HFF-Myc (cell line): ENCODE results near the gene VPS13D.

Experiments used
- DNase-seq: peaks from one replicate; pipeline ENCODE4 v3.0.0-alpha.2; 2011; ENCODE audit warnings: low read depth; ENCODE audit errors: extremely low read depth
- H3K4me3 ChIP-seq: replicated peaks from 2 replicates; pipeline ENCODE4 v1.5.1; 2011; ENCODE audit warnings: low read depth, mild to moderate bottlenecking, control low read depth, low read length
- TF ChIP-seq, protein P1 (sequence below): IDR thresholded peaks from 2 replicates; pipeline ENCODE4 v1.5.1; 2012; ENCODE audit warnings: mild to moderate bottlenecking, low read depth, low read length, control low read depth; ENCODE audit errors: missing control alignments

The VPS13D gene

DNA sequence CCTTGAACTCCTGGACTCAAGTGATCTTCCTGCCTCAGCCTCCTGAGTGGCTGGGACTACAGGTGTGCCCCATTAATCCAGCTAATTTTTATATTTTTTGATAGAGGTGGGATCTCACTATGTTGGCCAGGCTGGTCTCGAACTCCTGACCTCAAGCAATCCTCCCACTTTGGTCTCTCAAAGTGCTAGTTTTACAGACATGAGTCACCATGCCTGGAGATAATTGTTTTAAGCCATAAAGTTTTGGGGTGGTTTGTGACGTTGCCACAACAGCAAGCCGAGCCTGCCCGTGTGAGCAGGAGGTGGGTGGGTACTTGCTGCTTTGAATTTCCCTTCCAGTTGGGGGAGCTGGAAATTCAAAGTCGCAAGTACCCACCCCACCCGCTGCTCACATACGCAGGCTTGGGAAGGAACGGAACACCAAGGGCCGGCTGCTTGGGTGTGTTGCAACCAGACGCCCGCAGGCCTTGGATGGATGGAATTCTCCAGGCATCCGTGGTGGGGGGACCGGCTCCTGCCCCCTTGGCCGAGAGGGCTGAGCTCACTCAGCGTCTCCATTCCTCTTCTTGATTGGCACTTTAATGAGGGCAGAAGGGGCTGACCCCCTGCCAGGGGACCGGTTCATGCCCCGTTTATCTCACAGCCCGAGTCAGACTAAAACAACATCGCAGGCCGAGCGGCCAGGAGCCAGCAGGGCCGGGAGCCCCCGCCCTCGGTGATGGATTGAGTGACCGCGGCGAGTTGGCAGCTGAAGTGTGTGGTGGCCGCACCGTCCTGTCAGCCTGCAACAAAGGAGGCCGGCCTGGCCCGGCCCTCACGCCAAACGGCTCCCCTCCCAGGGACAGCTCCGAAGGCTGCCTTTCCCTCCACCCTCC, 310.1 kb downstream of the VPS13D start:
- no peak overlapping the region for H3K4me3 ChIP-seq
- TF ChIP-seq, protein P1, sequence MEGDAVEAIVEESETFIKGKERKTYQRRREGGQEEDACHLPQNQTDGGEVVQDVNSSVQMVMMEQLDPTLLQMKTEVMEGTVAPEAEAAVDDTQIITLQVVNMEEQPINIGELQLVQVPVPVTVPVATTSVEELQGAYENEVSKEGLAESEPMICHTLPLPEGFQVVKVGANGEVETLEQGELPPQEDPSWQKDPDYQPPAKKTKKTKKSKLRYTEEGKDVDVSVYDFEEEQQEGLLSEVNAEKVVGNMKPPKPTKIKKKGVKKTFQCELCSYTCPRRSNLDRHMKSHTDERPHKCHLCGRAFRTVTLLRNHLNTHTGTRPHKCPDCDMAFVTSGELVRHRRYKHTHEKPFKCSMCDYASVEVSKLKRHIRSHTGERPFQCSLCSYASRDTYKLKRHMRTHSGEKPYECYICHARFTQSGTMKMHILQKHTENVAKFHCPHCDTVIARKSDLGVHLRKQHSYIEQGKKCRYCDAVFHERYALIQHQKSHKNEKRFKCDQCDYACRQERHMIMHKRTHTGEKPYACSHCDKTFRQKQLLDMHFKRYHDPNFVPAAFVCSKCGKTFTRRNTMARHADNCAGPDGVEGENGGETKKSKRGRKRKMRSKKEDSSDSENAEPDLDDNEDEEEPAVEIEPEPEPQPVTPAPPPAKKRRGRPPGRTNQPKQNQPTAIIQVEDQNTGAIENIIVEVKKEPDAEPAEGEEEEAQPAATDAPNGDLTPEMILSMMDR, result no peak
- DNase-seq, result peak; percentile 66

DNA sequence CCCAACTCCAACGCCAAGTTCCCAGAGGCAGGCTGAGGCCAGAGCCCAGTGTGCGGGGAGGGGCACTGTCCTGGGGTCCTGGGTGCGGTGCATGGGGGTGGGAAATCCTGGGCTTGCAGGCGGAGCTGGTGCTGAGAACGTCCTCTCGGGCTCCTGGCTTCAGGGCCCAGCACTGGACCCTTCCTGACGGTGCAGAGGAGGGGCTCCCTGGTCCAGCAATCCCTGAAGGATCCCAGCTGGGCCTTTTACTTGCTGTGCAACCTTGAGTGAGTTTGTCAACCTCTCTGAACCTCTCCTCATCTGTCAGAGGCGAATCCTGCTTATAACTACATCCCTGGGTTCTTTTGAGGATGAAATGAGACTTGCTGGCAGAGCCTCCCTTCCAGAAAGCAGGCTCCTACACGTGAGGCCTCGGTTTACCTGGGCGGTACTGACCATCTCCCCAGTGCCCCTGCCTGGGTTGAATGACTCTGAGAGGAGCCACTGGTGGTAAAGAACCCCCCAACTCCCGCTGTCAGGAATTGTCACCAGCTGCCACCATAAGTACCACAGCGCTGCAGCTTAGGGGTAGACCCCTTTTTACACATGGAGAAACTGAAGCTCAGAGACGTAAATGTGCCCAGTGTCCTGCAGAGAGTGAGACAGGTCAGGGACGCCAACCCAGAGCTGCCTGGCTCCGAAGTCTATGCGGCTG, 310.9 kb downstream of the VPS13D start:
- no peak for DNase-seq
- TF ChIP-seq, protein P1, result no peak
- no peak overlapping the region for H3K4me3 ChIP-seq

DNA sequence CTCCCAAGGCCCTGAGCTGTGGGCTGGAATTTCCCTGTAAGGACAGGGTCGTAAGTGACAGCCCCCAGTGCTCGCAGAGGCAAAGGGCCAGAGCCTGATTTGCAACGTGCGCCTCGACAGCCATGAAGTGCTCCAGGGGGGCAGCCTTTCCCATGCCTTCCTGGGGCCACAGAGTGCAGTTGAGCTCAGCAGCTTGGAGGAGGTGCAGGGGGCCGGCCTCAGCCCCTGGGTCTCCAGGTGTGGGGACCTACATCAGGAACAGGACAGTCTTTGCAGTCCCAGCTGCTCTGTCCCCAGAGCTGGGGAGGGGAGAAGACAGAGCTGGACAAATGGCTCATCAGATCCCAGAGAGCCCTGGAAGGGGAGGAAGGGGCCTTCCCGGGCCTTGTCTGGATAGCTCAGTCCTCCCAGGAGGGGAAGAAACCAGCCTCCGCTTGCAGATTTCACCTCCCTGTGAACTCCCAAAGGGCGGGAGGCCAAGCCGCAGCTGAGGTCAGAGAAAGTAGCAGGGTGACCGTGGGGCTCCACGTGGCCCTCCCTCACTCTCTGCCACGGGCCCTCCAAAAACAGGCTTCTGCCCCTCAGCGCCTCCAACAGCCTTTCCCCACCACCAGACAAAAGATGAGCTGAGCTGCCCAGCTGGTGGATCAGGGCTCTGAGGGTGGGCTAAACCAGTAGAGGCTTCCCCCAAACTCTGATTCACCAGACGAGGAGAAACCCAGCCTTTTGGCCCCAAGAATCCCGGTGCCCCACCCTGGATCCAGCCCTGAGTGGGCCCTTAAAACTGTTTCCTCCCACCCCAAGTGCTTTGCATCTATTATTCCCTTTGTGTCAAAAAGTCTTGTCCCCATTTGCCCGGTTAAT, 311.7 kb downstream of the VPS13D start:
- TF ChIP-seq, protein P1, result no peak
- DNase-seq, result no peak
- no peak overlapping the region for H3K4me3 ChIP-seq

DNA sequence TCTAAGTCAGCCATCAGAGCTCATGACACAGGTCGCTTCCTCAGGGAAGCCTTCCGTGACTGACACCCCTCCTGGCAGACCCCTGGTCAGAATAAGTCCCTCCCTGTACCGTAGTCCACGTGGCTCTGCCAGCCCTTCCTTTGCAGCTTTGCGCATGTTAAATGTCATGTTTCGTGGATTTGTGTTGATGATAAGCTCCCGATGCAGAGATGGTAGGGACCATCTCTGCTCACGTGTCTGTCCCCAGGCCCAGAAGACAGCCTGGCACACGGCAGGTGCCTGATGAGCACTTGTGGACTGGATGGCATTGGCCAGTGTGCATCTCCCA, 312.3 kb downstream of the VPS13D start:
- DNase-seq, result no peak
- TF ChIP-seq, protein P1, result no peak
- H3K4me3 ChIP-seq, result no peak overlapping the region

DNA sequence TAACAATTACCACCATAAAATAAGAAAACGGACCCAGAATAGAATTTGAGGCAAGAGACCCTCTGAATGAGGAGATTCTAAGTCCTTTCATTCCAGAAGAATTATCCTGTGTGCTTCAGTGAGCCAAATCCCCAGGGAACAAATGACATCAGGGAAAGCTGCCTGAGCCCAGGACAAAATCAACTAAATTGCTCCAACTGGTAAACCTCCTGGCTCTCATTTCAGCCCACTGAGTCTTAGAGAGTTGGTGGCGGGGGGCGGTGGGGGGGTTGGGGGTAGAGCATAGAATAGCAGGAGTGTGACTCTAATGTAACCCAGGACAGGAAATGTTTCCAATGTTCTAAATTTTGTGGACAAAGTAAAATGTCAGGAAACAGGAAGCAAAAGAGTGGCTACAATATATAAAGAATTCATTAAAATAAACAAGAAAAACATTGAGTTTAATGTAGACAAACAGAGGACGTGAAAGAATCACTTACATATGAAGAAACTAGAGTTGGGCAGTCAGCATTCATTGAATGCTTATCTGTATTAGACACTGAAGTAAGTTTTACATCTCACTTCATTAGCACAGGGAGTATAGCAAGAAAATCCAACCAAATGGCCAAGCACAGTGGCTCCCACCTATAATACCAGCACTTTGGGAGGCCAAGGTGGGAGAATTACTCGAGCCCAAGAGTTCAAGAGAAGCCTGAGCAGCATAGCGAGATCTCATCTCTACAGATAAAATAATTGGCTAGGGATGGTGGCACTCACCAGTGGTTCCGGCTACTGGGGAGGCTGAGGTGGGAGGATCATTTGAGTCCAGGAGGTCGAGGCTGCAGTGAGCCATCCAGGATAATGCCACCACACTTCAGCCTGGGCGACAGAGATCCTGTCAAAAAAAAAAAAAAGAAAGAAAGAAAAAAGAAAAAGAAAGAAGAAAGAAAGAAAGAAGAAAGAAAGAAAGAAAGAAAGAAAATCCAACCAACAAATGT, 313.1 kb downstream of the VPS13D start:
- TF ChIP-seq, protein P1, result no peak
- H3K4me3 ChIP-seq, result no peak overlapping the region
- no peak for DNase-seq

DNA sequence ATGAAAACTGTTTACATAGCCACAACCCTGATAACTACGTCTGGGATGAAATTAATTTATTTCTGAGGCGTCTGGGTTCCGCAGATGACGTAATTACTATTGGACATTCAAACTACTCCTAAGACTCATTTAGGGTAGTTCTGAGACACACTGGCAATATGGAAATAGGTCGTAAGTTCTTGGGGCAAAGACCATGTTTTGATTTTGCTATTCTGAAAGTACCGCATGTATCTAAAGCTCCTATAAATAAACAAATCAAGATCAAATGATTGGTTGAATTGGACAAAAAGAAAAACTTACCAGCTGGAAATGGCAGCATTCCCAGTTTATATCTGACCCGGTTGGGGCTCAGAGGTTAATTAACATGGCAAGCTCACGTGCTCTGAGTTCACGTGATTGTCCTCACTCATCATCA, 313.9 kb downstream of the VPS13D start:
- TF ChIP-seq, protein P1, result no peak
- DNase-seq, result no peak

More for the DNA sequence above, 313.9 kb downstream of the VPS13D start:
- H3K4me3 ChIP-seq, result no peak overlapping the region
